Measurements from ENCODE around the gene TBL1X.
A peak's percentile ranks its signal among the peaks of the same experiment; 100 is the strongest.
"Not testable (repeated sequence)": the region's sequence is repeated elsewhere in the genome, so short reads cannot be mapped to it uniquely, and the experiment has no call there.

The TBL1X gene

DNA sequence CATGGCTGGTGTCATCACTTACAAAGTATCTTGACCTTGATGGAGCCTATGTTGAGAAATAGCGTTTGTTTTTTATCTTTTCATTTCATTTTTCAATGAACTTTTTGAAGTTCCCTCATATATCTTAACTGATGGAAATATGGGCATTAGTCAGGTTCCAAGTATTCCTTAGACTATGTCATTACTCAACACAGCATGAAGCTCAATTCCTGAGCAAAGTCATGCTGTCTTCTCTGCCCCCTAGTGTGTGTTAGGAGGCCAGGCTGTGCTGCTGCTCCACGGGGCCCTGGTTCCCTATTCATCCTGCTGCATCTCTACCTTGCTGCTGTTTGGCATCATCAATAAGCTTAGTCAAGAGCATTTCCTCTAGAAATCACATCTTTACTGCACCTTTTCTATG is 259.9 kb downstream of the TBL1X start:
- no peak for DNase-seq

DNA sequence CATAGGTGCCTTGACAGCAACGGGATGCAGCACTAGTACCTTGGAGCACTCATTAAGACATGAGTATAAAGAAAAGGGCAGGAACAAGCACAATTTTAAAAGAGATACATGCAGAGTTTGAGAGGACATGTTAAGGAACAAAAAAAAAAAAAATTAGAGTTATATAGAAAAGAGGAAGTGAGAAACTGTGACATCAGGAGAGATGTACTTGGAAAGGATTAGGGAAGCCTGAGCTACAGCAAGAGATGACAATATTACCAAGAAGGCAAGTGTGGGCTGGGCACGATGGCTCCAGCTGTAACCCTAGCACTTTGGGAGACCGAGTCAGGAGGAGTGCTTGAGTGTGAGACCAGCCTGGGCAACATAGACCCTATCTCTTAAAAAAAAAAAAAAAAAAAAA is 263.4 kb downstream of the TBL1X start:
- no peak for DNase-seq

DNA sequence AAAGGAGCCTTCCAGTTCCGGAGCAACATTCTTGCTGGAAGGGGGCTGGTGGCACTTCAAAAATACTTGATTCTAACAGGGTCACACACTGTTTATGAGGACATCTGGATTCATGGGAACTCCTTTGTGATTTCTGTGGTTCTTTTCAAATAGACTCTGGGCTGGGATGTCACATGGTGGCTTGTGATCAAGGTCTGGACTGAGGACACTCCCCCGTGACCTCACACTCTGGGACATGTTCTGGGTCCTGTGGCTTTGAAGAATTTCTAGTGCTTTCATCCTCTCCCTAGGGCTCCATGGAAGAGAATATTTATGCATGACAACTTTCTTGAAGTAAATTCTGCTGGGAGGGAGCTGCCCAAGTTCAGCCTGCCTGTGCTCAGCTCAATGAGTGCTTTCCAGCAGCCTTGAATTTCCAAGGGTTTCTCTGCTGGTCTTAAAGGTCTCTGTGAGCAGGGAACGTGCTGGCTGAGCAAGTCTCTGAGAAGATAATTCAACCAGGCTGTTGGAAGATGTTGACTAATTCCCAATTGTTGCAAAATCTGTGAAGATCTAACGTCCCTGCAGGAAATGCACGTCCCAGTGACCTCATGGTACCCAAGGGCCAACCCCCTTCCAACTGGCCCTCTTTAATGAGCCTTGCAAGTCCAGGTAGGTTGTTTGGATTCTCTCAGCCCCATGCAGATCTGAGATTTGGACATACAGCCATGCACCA is 264.5 kb downstream of the TBL1X start:
- no peak for DNase-seq

DNA sequence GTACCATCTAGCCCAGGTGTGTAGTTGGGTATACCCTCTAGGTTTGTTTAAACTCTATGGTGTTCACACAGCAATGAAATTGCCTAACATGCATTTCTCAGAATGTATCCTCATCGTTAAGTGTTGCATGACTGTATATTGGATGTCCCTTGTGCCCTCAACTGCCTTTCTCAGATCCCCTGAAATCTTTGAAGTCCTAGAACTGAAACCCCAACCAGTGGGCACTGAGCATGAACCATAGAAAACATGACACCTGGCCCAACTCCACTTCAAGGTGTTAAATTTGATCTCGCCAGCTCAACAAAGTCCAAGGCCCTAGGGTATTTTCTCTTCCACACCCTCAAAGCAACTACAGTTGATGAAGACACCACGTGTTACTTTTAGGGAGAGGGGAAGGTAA is 265.2 kb downstream of the TBL1X start:
- no peak for DNase-seq

DNA sequence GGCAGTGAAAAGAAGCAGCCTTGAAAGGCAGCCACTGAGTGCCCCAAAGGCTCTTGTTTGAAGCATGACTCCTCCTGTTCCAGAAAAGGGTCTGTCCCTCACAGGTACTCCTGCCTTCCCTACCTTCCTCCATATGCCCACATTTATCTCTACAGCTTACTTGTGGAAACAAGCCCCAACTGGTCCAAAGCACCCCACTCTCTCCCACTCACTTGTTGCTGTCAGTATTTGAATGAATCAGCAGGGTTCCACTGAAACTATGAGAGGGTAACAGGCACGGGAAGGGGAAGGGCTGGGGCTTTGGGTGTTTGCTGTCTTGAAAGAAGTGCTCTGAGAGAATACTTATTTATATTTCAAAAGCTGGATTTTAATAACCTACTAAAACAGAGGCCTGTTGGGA is 265.9 kb downstream of the TBL1X start:
- DNase-seq = no peak

DNA sequence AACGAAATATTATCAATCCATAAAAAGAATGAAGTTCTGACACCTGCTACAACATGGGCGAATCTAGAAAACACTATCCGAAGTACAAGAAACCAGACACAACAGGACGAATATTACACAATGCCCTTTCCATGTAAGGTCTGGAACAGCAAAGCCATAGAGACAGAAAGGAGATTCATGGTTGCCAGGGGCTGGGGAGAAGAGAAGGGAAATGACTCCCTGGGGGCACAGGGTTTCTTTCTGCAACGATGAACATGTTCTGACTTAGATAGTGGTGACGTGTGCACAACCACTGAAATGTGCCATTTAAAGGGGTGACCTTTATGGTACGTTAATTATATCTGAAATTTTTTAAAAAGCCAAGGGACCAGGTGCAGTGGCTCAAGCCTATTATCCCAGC is 272.5 kb downstream of the TBL1X start:
- no peak for DNase-seq

DNA sequence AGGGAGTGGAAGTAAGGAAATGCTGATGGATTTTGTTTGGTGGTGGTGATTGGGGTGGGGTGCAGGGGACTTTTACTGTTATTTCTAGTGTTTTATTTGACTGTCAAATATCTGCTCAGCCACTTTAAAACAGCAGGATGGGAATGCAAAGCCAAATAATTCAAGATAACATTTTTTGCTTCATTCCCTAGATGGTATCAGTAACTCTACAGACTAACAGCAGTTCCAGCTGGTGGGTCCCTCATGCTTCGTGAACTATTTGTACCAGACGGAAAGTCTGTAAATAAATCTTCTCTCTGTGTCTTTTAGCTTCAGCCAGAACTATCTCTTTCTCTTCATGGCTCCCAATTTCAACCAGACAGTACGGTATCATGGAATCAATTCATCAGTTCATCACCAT is 273.3 kb downstream of the TBL1X start:
- no peak for DNase-seq

DNA sequence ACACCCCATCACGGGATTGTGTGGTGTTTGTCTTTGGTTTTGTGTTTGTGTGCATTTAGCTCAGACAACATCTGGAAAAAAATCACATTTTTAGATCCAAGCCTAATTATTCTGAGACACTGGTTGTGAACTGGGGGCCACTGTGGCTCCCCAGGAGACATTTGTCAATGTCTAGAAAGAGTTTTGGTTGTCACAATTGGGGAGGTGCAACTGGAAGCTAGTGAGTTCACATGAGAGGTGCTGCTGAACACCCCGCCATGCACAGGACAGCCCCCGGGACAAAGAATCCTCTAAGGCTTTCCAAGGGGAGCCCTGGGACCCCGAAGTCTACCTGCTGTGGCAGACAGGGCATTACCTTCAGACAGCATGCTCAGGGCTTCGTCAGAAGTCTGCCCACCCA is 274.3 kb downstream of the TBL1X start:
- no peak for DNase-seq

DNA sequence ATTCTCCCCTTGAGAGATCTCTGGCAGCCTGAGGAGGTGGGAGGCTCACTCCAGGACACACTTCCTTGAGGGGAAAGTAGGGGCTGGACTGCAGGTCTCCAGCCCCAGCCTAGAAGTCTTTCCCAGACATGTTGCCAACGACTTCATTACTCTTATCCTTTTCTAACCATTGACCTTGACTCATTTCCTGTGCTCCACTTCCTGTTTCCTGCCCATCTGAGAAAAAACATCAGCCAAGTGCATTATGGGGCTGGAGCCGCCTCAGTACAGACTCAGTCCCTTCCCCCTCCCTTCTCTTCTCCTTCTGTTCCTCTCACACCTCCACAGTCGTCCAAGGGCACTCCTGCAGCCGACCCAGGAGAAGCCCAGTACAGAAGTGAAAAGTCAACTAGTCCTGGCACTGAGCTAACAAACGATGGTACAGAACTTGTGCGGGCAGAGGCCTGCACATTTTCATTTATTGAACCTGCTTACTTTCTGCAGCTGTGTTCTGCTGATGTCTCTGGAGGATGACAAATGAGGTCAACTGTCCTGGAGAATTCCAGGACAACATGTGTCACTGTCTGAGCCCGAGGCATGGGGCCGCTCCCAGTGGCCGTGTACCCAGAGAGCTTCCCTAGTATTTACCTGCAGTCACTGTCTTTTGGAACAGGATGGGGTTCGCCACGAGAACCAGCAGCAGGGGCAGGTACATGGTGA is 280.7 kb downstream of the TBL1X start:
- DNase-seq = no peak

DNA sequence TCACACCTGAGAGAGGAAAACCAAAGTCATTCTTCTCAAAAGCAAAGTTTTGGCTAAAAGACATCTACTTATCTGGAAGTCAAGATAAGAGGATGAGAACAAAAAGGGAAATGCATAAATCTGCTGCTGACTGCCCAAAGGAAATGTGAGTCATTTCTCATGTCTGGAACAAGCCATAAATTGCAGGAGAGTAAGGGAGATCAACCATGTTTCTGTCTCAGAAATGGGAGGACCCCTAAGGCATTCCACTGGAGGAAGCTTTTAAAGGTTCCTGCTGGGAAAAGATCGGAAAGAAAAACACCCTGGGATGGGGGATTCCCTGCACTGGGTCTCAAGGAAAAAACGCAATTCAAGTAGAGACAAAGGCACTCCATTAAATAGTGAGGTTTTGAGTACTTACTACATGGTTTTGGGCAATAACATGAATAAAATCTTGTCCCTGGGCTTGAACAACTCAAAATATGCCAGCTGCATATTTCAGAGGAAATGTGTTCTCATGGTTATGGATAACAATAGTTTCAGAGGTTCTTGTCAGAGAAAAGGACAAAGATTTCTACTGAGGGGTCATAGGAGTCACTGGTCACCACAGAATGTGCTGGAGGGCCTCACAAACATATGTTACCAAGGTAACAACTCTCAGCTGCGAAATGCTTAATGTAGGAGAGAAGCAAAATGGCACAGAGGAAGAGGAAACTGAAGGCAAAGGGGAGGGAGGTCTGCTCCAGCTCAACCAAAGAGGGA is 281.5 kb downstream of the TBL1X start:
- DNase-seq = no peak

DNA sequence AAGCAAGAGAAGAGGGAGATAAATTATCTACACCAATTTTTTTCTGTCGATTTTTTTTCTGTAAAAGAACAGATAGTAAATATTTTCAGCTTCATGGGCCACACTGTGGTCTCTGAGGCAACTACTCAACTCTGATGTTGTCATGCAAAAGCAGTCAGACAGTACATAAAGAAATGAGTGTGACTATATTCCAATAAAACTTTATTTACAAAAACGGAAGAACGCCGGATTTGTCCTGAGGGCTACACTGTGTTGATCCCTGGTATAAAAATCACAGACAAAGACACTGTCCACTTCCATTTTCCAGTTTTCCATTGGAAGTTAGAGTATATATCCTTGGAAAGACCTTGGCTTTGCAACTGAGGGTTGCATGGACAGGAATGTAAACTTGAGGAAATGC is 282.8 kb downstream of the TBL1X start:
- DNase-seq = no peak

DNA sequence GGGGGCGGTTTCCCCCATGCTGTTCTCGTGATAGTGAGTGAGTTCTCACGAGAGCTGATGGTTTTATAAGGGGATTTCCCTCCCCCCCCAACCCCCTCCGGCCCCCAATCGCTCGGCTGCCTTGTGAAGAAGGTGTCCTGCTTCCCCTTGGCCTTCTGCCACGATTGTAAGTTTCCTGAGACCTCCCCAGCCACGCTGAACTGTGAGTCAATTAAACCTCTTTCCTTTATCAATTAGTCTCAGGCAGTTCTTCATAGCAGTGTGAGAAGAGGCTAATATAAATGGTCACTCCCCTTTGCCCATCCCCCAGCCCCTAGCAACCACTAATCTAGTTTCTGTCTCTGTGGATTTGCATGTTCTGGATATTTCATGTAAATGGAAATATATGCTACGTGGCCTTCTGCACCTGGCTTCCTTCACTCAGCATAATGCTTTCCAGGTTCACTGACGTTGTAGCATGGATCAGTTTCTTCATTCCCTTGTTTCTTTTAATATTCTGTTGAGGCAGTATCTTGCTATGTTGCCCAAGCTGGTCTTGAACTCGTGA is 284.4 kb downstream of the TBL1X start:
- DNase-seq = no peak

DNA sequence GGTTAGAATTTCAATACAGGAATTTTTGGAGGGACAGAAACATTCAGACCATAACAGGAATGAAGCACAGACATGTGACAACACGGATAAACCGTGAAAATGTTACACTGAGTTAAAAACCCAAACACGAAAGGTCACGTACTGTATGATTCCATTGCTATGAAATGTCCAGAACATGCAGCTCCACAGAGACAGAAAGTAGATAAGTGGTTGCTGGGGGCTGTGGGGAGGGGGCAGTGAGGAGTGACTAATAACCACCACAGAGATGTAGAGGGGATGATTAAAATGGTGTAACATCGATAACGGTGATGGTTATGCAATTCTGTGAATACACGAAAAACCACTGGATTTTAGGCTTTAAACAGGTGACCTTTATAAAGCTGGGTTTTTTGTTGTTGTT is 292.5 kb downstream of the TBL1X start:
- DNase-seq = no peak

DNA sequence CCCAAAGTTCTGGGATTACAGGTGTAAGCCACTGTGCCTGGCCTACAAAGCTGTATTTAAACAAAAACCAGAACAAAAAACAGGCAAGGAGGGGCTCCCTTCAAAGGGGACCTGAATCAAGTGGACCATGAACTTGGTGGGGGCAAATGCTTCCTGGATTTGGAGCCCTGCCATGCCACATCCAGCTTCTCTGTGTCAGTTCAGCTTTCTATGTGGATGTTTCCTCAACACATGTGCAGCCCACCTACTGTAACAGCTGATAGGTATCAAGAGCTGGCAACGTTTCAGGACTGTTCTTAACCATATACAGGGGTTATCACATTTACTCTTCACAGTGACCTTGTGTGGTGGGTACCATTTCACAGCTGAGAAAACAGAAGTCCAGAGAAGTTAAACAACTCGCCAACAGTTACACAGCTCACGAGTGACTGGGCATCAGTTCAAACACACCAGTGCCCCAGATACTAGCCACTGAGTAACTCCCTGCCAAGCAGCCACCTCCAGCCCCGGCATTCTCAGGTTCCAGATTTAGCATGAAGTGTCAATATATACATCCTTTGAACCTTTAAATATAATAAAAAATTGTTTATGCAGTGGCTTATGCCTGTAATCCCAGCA is 293.3 kb downstream of the TBL1X start:
- DNase-seq = no peak

DNA sequence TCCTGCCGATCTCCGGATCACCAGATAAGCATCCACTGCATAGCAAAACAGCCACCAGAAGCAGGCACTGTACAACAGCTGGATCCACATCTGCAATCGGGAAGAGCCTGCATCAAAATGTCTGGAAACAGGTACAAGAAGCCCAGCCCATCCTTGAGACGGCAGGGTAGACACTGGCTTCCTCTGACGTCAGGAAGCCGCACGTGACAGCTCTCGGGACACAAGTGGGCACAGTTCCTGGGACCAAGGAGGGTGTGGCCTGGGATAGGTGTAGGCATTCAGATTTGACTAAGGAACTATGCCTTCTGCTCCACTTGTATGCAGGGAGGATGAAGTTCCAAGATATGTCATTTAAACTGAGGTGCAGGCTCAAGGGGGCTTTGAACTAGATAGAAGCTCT is 294.5 kb downstream of the TBL1X start:
- no peak for DNase-seq

DNA sequence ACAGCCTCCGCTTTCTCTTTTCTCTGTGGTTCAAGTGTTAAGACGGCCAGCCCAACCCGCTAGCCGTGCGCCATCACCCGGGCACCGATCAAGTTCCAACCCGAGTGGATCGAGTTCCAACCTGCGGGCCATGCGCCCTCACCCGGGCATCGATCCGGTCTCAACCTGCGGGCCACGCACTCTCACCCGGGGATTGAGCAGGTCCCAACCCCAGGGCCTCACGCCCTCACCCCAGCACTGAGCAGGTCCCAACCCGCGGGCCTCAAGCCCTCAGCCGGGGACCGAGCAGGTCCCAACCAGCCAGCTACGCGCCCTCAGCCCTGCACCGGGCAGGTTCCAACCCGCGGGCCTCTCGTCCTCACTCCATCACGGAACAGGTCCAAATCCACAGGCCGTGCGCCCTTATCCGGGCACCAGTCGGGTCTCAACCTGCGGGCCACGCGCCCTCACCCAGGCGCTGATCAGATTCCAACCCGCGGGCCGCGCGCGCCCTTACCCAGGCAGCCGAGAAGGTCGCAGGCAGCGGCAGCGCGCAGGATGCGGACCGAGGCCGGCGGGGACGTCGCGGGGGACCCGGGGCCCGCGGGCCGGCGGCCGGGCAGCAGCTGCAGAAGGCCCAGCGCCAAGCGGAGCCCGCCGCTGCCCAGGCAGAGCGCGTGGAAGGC is 300.3 kb downstream of the TBL1X start:
- no peak for DNase-seq

DNA sequence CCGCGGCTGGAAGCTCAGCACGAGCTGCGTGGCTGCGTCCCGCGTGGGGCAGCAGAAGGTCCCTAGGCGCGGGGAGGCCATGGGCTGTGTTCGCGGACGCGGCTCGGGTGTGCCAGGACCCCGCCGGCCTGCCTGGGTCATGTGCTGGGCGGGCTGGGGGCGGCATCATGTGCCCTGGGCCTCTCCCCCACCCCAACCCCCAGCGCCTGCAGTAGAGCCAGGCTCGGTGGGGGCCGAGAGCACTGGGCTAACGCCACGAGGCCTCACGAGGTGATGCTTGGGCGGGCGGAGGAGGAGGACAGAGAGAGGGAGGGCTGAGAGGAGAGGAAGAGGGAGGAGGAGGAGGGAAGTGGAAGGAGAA is 300.9 kb downstream of the TBL1X start, which contains the start of gene GPR143:
GPR143 (minus strand) TSS at position 111 of the 361 bp plus-strand sequence; CDS start at position 81, 30 bp downstream.
- no peak for DNase-seq

DNA sequence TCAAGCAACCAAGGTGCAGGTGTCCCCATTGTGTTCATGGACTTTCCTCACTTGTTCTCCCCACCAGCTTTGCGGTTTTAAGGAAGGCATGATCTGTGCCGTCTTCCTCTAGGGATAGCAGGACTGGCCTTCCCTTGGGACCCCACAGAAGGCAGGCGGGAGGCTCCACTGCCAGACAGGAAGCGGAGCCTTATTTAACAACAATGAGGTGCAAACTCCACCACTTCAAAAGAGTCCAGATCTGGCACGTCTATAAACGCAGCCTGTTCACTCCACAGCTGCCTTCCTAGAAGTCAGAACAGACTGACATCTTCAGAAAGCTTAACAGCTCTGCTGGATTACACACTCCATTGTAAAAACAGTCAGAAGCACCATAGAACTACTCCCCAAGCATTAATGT is 302.5 kb downstream of the TBL1X start:
- peak; percentile 13 for DNase-seq

DNA sequence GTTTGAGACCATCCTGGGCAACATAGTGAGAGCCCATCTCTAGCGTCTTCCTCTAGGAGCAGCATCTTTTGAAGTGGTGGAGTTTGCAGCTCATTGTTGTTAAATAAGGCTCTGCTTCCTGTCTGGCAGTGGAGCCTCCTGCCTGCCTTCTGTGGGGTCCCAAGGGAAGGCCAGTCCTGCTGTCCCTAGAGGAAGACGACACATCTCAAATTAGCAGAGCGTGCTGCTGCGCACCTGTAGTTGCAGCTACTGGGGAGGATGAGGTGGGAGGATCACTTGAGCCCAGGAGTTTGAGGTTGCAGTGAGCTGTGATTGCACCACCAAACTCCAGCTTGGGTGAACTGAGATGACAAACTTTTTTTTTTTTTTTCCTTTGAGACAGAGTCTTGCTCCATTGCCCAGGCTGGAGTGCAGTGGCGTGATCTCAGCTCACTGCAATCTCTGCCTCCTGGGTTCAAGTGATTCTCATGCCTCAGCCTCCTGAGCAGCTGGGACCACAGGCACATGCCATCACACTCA is 303.5 kb downstream of the TBL1X start:
- DNase-seq = not testable (repeated sequence)

DNA sequence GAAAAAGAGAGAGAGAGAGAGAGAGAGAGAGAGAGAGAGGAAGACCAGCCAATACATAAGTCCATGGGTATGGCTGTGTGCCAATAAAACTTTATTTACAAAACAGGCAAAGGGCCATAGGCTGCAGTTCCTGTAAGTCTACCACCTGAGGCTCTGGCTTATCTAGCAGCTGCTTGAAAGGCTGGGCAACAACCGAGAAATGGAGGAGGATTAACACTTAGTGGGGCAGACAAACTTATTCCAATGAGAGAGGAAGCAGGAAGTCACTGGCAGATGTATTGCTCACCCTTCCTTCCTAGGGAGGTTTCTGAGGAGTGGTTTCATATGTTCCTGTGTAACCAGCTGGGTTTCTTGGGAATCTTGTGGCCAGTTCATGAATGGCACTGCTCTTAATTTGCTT is 305.5 kb downstream of the TBL1X start:
- DNase-seq = no peak

DNA sequence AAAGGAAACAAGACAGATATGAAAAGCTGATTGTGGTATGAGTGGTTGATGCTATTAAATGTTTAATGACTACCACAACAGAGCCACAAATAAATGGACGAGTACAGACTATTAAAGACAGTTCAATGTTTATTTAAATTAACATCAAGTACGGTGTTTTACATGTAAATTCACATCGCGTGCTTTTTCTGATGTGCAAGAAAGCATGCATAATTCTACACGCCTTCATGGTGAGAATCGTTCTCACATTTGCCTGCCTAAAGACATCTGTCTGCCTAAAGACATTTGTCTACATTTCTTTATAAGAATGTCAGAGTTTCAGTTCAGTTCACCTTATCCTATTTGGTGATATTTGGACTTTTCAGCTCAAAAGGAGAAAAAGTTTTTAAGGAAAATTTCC is 308.1 kb downstream of the TBL1X start:
- no peak for DNase-seq

DNA sequence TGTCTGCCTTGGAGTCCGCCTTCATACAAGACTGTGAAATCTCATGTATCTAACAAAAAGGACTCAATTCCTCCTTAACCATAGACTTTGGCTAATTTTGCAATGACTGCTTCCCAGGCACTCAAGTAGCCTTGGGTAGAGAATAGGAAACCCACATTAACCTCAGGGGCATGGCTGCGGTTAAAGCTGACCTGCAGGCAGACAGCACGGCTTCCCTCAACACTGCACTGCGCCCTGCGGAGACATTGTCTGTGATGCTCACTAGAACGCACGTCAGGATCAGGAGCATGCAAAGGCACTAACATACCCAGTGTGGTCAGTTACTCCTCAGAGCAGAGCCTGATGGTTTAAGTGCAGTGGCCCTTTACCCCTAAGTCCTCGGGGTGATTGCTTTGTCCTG is 311.1 kb downstream of the TBL1X start:
- no peak for DNase-seq

DNA sequence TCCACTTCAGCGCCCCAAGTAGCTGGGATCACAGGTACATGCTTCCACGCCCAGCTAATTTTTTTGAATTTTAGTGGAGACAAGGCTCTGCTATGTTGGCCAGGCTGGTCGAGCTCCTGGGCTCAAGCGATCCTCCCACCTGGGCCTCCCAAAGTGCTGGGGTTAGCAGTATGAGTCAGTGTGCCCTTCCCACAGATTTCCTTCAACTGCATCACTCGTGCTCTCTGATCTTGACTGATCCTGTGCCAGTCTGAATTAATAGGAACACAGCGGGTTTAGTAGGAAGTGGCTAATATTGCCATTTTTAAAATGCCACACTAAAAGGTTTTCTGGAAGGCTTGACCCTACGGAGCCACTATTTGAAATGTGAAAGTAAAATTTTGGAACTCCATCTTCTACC is 317.1 kb downstream of the TBL1X start:
- DNase-seq = no peak
